CD4-positive, alpha-beta T cell treated with Interferon alpha-2 for 1 hour (primary cell): ENCODE measurements around the gene ITSN1.
"Not testable (repeated sequence)": the region's sequence is repeated elsewhere in the genome, so short reads cannot be mapped to it uniquely, and the experiment has no call there.

Experiments
- DNase-seq, 2 donors: peaks; one replicate each; pipeline ENCODE4 v3.0.0-alpha.2; 2020 to 2022

Gene ITSN1

DNA sequence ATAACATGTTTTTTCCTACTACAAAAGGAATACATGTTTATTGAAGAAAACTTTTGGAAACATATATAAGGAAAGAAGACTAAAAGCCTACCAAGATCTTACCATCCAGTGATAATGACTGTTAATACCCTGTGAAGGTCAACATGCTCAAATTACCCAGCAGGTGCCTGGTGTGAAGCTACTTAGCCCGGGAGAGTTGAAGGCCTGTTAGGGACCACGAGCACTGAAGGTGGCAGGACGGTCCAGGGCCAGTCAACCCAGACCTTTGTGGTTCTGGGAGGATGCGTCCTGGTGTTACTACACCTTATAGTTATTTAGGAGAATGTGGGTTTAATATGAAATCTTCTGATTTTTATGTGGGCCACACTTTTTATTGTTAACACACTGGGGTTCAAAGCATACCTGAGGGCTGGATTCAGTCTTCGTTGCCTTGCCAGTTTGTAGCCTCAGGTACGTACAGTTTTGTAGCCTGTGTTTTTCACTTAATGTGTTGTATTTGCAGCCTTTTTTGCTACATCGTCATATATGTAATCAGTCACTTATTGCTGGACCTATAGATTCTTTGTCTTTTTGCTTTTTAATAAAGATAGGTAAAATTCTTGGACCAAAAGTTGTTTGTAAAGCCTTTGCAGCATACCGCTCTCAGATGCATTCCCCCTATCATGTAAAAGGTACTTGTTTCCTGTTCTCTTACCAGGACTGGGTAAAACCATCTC is 9.8 kb downstream of the ITSN1 start:
- no peak for DNase-seq

DNA sequence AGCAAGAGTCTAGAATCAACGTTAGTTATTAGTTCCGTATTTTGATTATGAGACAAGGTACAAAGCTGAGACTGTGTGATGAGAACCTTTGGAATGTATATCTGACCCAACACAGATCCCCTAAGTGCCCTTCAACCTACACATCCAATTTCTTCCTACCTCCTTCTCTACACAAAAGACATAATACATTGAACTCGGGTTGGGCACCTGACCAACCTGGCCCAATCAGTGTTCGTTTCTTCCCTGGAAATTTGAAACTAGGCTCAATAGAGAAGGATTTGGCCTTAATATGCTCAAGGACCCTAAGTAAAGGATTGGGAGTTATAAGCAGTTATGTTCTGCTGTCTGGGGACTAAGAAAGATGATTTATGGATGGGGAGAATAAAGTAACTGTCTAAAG is 12.1 kb downstream of the ITSN1 start:
- DNase-seq: no peak

GRCh38 chr21:33655588-33656221 is 13.4 kb downstream of the ITSN1 start:
- DNase-seq: no peak

GRCh38 chr21:33657124-33657820 is 15.0 kb downstream of the ITSN1 start:
- DNase-seq: peak; percentile 2 to 6

GRCh38 chr21:33658919-33659567 is 16.7 kb downstream of the ITSN1 start:
- no peak for DNase-seq

GRCh38 chr21:33659568-33659949 is 17.3 kb downstream of the ITSN1 start:
- no peak for DNase-seq

DNA sequence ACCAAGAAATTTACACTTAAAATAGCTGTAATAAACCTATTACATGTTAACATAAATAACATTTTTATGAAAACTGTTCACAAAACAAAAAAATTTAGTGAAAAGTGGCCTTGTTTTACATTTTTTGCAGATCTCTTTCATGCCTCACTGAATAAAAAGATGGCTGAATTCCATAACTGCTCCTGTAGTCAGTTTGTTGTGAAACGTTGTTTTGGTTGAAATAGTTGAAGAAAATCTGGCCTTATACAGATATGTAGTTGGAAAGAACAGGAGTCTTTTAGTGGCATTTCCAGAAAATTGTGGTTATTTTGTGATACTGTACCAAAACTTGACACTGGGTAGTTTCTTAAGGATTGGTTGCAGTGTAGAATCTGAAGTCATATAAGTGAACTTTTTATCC is 18.1 kb downstream of the ITSN1 start:
- DNase-seq: no peak

- DNase-seq: no peak
These were observed 18.8 kb downstream of the ITSN1 start for GRCh38 chr21:33661146-33661545.

DNA sequence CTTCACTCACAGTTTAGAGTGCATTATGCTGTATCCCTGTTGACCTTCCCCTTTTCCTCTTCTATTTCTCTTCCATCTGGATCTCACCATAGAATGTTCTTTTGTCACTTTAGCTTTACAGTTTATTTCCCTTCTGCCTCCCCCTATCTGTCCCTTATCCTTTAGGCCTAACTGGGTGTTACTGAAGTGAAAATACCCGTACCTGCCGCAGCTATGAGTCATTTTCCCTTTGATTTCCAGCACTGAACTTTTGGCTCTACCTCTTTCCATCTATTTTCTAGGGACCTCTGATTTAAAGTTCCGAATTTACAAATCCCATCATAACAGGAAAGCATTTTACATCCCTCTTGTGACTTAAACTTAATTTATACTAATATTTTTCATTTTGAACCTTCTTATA is 19.7 kb downstream of the ITSN1 start:
- no peak for DNase-seq

GRCh38 chr21:33663241-33663640 is 20.9 kb downstream of the ITSN1 start:
- no peak for DNase-seq

DNA sequence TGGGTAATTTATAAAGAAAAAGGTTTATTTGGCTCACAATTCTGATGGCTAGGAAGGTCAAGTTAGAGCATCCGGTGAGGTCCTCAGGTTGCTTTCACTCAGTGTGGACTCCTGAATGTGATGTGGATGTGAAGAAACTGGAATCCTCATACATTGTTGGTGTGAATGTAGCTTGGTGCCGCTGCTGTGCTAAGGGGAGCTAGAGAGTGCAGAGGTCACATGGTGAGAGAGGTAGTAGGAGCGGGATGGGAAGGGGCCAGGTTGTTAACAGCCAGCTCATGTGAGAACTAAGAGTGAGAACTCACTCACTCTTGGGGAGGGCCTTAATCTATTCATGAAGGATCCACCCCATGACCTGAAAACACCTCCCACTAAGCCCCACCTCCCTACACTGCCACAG is 21.8 kb downstream of the ITSN1 start:
- DNase-seq: no peak

DNA sequence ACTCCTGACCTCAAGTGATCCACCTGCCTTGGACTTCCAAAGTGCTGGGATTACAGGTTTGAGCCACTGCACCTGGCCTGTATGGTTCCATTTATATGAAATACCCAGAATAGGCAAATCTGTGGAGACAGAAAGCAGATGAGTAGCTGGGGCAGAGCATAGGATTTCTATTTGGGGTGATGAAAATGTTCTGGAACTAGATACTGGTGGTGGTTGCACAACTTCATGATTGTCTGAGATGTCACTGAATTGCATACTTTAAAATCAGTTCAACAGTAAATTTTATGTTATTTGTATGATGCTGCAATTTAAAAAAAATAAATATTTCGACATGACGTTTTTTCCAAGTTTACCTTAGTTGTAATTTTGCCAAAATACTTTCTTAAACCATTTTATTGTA is 23.9 kb downstream of the ITSN1 start:
- DNase-seq: no peak

DNA sequence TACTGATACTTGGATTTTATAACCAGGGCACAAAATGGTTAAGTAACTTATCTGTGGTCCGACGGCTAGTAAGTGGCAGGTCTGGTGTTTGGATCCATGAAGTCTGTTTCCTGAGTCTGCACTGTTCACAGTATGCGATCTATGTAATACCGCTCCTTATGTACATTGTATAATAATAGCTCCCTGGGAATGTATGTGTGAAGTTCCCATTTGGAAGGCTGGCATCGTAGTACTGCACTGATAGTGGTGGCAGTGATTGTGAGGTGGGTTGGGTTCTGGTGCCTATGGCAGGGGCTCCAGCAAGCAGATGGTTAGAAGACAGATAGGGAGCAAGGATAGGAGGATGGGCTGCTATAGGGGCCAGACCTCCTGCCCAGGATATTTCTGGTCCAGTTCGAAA is 25.3 kb downstream of the ITSN1 start:
- DNase-seq: no peak

GRCh38 chr21:33668180-33668579 is 25.9 kb downstream of the ITSN1 start:
- no peak for DNase-seq

- no peak for DNase-seq
These were observed 26.3 kb downstream of the ITSN1 start for GRCh38 chr21:33668620-33669019.

GRCh38 chr21:33670076-33670978 is 28.0 kb downstream of the ITSN1 start:
- no peak for DNase-seq

DNA sequence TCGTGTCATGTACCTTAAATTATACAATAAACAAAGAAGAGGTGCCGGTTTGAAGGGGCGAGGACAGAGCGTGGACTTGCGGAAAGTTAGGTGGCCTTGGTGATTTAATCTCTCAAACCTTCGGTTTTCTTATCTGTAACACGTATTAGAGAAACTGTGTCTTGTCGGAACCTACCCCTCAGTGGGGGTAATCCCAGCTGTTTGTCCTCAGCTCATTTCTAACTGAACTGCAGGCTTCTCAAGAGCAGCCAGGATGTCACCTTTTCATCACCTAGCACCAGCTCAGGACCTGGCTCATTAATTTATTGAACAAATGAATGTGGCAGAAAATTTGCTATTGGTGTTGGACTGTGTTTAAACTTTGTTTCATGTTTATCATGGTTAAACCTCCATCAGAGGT is 31.2 kb downstream of the ITSN1 start:
- no peak for DNase-seq

- DNase-seq: no peak
These were observed 31.9 kb downstream of the ITSN1 start for GRCh38 chr21:33674226-33674625.

DNA sequence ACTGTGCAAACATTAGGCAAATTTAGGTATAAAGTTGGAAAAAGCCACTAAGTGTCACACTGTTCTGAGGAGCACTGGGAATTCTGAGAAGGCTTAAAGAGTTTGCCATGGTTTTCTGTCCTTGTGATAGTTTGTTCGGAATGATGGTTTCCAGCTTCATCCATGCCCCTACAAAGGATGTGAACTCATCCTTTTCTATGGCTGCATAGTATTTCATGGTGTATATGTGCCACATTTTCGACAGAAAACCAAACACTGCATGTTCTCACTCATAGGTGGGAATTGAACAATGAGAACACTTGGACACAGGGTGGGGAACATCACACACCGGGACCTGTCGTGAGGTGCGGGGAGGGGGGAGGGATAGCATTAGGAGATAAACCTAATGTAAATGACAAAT is 34.4 kb downstream of the ITSN1 start:
- DNase-seq: not testable (repeated sequence)

- DNase-seq: no peak
These were observed 35.1 kb downstream of the ITSN1 start for GRCh38 chr21:33677450-33677849.

DNA sequence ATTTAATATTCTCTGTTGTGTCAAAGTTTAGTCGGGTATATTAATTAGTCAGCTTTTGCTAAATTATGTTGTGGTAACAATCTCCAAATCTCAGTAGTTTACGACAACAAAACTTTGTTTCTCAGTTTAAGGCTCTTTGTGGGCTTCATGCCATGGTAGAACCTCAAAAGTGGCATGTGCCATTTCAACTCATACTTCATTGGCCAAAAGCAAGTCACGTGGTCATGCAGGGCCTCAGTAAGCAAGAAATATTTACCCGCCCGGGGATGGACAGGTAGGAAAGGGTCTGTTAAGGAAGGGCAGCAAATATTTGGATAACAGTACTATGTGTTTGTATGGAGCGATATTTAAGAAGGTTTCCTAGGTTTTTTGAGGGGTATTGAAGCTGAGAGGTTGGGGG is 38.6 kb downstream of the ITSN1 start:
- no peak for DNase-seq

GRCh38 chr21:33682992-33683627 is 40.8 kb downstream of the ITSN1 start:
- DNase-seq: no peak
